HT1080 (cell line): ENCODE data around the gene CA4. TPM values are rescaled to one million over a fixed set of nuclear protein-coding genes. Genes with fewer than 3 reads are reported as not detected.
"Not testable (repeated sequence)": the region's sequence is repeated elsewhere in the genome, so short reads cannot be mapped to it uniquely, and the experiment has no call there.

Experiments
- DNase-seq: peaks from one replicate; pipeline ENCODE4 v3.0.0-alpha.2; 2015; ENCODE audit warnings: low read depth
- polyA plus RNA-seq, 2 experiments: library from polyadenylated mRNA; depleted of rRNA; stranded (reverse); fragments of >200 nt; gene quantifications; 2 replicates each; pipeline ENCODE4 v1.2.3, GENCODE V29; 2015
- total RNA-seq: library from RNA; depleted of rRNA; stranded (reverse); fragments of >200 nt; shearing (Covaris generic); gene quantifications from 2 replicates; pipeline ENCODE4 v1.2.3, GENCODE V29; 2014; rRNA removed

The CA4 gene
- total RNA-seq, result not detected in 2 replicates
- not detected in 2 replicates for polyA plus RNA-seq (2015; cell fraction: cytosol; rRNA removed)
- not detected in 2 replicates for polyA plus RNA-seq (2015; cell fraction: nucleus; rRNA removed)

GRCh38 chr17:60149691-60150582 lies at the start of gene CA4:
CA4 (plus strand) TSS chr17:60149973; CDS start chr17:60150035, 62 bp downstream.
- no peak for DNase-seq

- DNase-seq, result not testable (repeated sequence)
Measured at GRCh38 chr17:60100577-60100976, 49.2 kb upstream of the CA4 start.

GRCh38 chr17:60102015-60102631 lies 47.6 kb upstream of the CA4 start:
- not testable (repeated sequence) for DNase-seq

GRCh38 chr17:60102632-60103096 lies 47.1 kb upstream of the CA4 start:
- DNase-seq, result no peak

GRCh38 chr17:60103957-60104356 lies 45.8 kb upstream of the CA4 start:
- DNase-seq, result no peak

GRCh38 chr17:60106340-60107059 lies 43.3 kb upstream of the CA4 start:
- DNase-seq, result peak; percentile 72

- no peak for DNase-seq
Measured at GRCh38 chr17:60107526-60108257, 42.1 kb upstream of the CA4 start.

- DNase-seq, result not testable (repeated sequence)
Measured at GRCh38 chr17:60108309-60108708, 41.5 kb upstream of the CA4 start.

GRCh38 chr17:60108712-60109111 lies 41.1 kb upstream of the CA4 start:
- no peak for DNase-seq

GRCh38 chr17:60109161-60109560 lies 40.6 kb upstream of the CA4 start:
- DNase-seq, result no peak

- no peak for DNase-seq
Measured at GRCh38 chr17:60110586-60110985, 39.2 kb upstream of the CA4 start.

- DNase-seq, result not testable (repeated sequence)
Measured at GRCh38 chr17:60111661-60112060, 38.1 kb upstream of the CA4 start.

- not testable (repeated sequence) for DNase-seq
Measured at GRCh38 chr17:60115364-60115763, 34.4 kb upstream of the CA4 start.

GRCh38 chr17:60116196-60116595 lies 33.6 kb upstream of the CA4 start:
- not testable (repeated sequence) for DNase-seq

- DNase-seq, result not testable (repeated sequence)
Measured at GRCh38 chr17:60119162-60119561, 30.6 kb upstream of the CA4 start.

- DNase-seq, result not testable (repeated sequence)
Measured at GRCh38 chr17:60119807-60120748, 29.7 kb upstream of the CA4 start.

GRCh38 chr17:60127068-60128064 lies 22.4 kb upstream of the CA4 start:
- DNase-seq, result no peak

- DNase-seq, result no peak
Measured at GRCh38 chr17:60128171-60128859, 21.5 kb upstream of the CA4 start.
